ENCODE data around the gene DOK6. TPM values are rescaled to one million over a fixed set of nuclear protein-coding genes. Genes with fewer than 3 reads are reported as not detected.

The DOK6 gene
- total RNA-seq, 4 donors from 2014 or later = 0.20 to 0.37 (median 0.30) TPM

GRCh38 chr18:69402533-69402989 is 1.9 kb downstream of the DOK6 start:
- Histone ChIP-seq H3K4me3 (peak overlapping the region in 2 of 4 donors; percentile 5 to 34), H3K9me3 (no peaks in the 10 kb centered on the region), H3K4me1 (peaks cover 0 to 19% (median 3%) of the 10 kb centered on the region in 4 donors), H3K36me3 (no peaks in the 10 kb centered on the region), H3K27ac (no peak overlapping the region), H3K27me3 (peaks cover 54% of the 10 kb centered on the region)
- DNase-seq = no peak
- intact Hi-C loops (cut with DNase I; ENCODE audit: low total_unique reads) (loop anchor here (5.0 kb wide), 1 partner anchor 50 kb away; no protein-coding TSS in a partner anchor), in situ Hi-C loops (cut with MboI; ENCODE audit: low pct_ligation_motif_present in 1 of 4, low pct_unique_long_range_greater_than_20kb in 1 of 4, low sequenced_read_pairs in 3 of 4) (no loop called here)
- TF ChIP-seq EP300 (IDR thresholded peaks at IDR 0.05; ENCODE audit: low read depth) (no peak), CTCF (IDR thresholded peaks at IDR 0.05) (no peak), POLR2A (IDR thresholded peaks at IDR 0.05) (no peak), POLR2AphosphoS5 (IDR thresholded peaks at IDR 0.05) (no peak)
- WGBS, 2 donors (ENCODE audit: low coverage in 1 of 2) = 28 to 31% methylated on average over 7 to 20 of the region's 20 CpGs

GRCh38 chr18:69408522-69408921 is 7.8 kb downstream of the DOK6 start:
- WGBS, 2 donors (ENCODE audit: low coverage in 1 of 2) = 85 to 100% methylated on average over 1 of the region's 1 CpG
- H3K27ac ChIP-seq = no peak overlapping the region
- no peaks in the 10 kb centered on the region for H3K4me1 ChIP-seq

GRCh38 chr18:69411199-69411598 is 10.5 kb downstream of the DOK6 start:
- no peaks in the 10 kb centered on the region for H3K4me1 ChIP-seq
- in situ Hi-C loops (cut with MboI; ENCODE audit: low pct_ligation_motif_present in 1 of 4, low pct_unique_long_range_greater_than_20kb in 1 of 4, low sequenced_read_pairs in 3 of 4) = no loop called here
- H3K9me3 ChIP-seq = no peaks in the 10 kb centered on the region
- DNase-seq = no peak
- H3K27me3 ChIP-seq = no peaks in the 10 kb centered on the region
- H3K27ac ChIP-seq = no peak overlapping the region
- intact Hi-C loops (cut with DNase I; ENCODE audit: low total_unique reads) = no loop called here
- TF ChIP-seq POLR2AphosphoS5 (IDR thresholded peaks at IDR 0.05) (no peak), POLR2A (IDR thresholded peaks at IDR 0.05) (no peak), CTCF (IDR thresholded peaks at IDR 0.05) (no peak), EP300 (IDR thresholded peaks at IDR 0.05; ENCODE audit: low read depth) (no peak)
- H3K36me3 ChIP-seq = no peaks in the 10 kb centered on the region
- no peak overlapping the region for H3K4me3 ChIP-seq

More at GRCh38 chr18:69408522-69408921, 7.8 kb downstream of the DOK6 start:
- TF ChIP-seq EP300 (IDR thresholded peaks at IDR 0.05; ENCODE audit: low read depth) (no peak), POLR2AphosphoS5 (IDR thresholded peaks at IDR 0.05) (no peak), POLR2A (IDR thresholded peaks at IDR 0.05) (no peak), CTCF (IDR thresholded peaks at IDR 0.05) (no peak)
- no peak for DNase-seq
- H3K36me3 ChIP-seq = no peaks in the 10 kb centered on the region
- in situ Hi-C loops (cut with MboI; ENCODE audit: low pct_ligation_motif_present in 1 of 4, low pct_unique_long_range_greater_than_20kb in 1 of 4, low sequenced_read_pairs in 3 of 4) (no loop called here), intact Hi-C loops (cut with DNase I; ENCODE audit: low total_unique reads) (no loop called here)
- H3K4me3 ChIP-seq = no peak overlapping the region
- no peaks in the 10 kb centered on the region for H3K9me3 ChIP-seq
- peaks cover under 1% of the 10 kb centered on the region for H3K27me3 ChIP-seq

- DNase-seq = no peak
- 42 to 80% methylated on average over 1 of the region's 1 CpG for WGBS, 2 donors (ENCODE audit: low coverage in 1 of 2)
- Histone ChIP-seq H3K27ac (no peak overlapping the region), H3K9me3 (no peaks in the 10 kb centered on the region), H3K4me3 (no peak overlapping the region), H3K4me1 (no peaks in the 10 kb centered on the region), H3K27me3 (no peaks in the 10 kb centered on the region), H3K36me3 (no peaks in the 10 kb centered on the region)
- in situ Hi-C loops (cut with MboI; ENCODE audit: low pct_ligation_motif_present in 1 of 4, low pct_unique_long_range_greater_than_20kb in 1 of 4, low sequenced_read_pairs in 3 of 4) (no loop called here), intact Hi-C loops (cut with DNase I; ENCODE audit: low total_unique reads) (no loop called here)
- TF ChIP-seq POLR2AphosphoS5 (IDR thresholded peaks at IDR 0.05) (no peak), CTCF (IDR thresholded peaks at IDR 0.05) (no peak), EP300 (IDR thresholded peaks at IDR 0.05; ENCODE audit: low read depth) (no peak), POLR2A (IDR thresholded peaks at IDR 0.05) (no peak)
Observed at GRCh38 chr18:69414184-69414583, 13.5 kb downstream of the DOK6 start.

Measured in transverse colon (tissue), 4 donors.